SK-N-SH (cell line): ENCODE results near the gene ATP2B2. TPM values are rescaled to one million over a fixed set of nuclear protein-coding genes. Genes with fewer than 3 reads are reported as not detected.

Experiments
- CTCF ChIA-PET: fragments of 300-600, 350-600 bp; formaldehyde crosslinking; extraction: SDS; loops from one replicate; lab custom pipeline; 2021; lab: Yijun Ruan, JAX
- POLR2A ChIA-PET: fragments of 350-600 bp; sonication (Branson Sonifier 250); formaldehyde crosslinking; extraction: SDS; loops from one replicate; lab custom pipeline; 2020; ENCODE audit warnings: antibody characterized with exemption, inconsistent platforms; lab: Yijun Ruan, JAX
- DNase-seq: peaks from one replicate; pipeline ENCODE4 v3.0.0; 2012
- H2AFZ ChIP-seq: fragments of 200-600 bp; sonication (generic); 2 replicates; pipeline ENCODE4 v1.8.1; 2016; ENCODE audit warnings: antibody characterized with exemption, mild to moderate bottlenecking, low read depth
- H3F3A ChIP-seq: fragments of 200-600 bp; sonication (generic); replicated peaks from 2 replicates; pipeline ENCODE3; 2016; ENCODE audit warnings: antibody characterized with exemption, mild to moderate bottlenecking; ENCODE audit not compliant: insufficient read depth
- H3K27ac ChIP-seq, 2 experiments: fragments of 200-500 bp in 1 of 2; fragments of 200-600 bp in 1 of 2; sonication (Bioruptor generic) in 1 of 2; sonication (generic), shearing (Covaris generic) in 1 of 2; 2 replicates each; pipeline versions ENCODE4 v1.5.1 to v1.6.1; 2014 to 2016; ENCODE audit warnings: low read depth in 2 of 2, inconsistent platforms in 1 of 2, low read length in 1 of 2, mild to moderate bottlenecking in 1 of 2, mixed read lengths in 1 of 2
- H3K27me3 ChIP-seq: fragments of 200-600 bp; sonication (generic), shearing (Covaris generic); 2 replicates; pipeline ENCODE4 v1.6.1; 2016; ENCODE audit warnings: mixed run types; ENCODE audit not compliant: insufficient read depth
- H3K36me3 ChIP-seq, 2 experiments: fragments of 200-500 bp in 1 of 2; fragments of 200-600 bp in 1 of 2; sonication (Bioruptor generic) in 1 of 2; sonication (generic) in 1 of 2; replicated peaks in 1 of 2; 2 replicates each; pipeline versions ENCODE3 to v1.5.1; 2014 to 2016; ENCODE audit warnings: low read length in 1 of 2, mild to moderate bottlenecking in 1 of 2; ENCODE audit not compliant: insufficient read depth in 2 of 2, control insufficient read depth in 1 of 2
- H3K4me1 ChIP-seq, 2 experiments: fragments of 200-500 bp in 1 of 2; fragments of 200-600 bp in 1 of 2; sonication (Bioruptor generic) in 1 of 2; sonication (generic), shearing (Covaris generic) in 1 of 2; 2 replicates each; pipeline versions ENCODE4 v1.5.1 to v1.6.1; 2014 to 2016; ENCODE audit warnings: low read depth in 1 of 2, low read length in 1 of 2, mixed run types in 1 of 2; ENCODE audit not compliant: insufficient read depth in 2 of 2, control insufficient read depth in 1 of 2
- H3K4me2 ChIP-seq: fragments of 200-600 bp; sonication (generic), shearing (Covaris generic); 2 replicates; pipeline ENCODE4 v1.6.1; 2017; ENCODE audit warnings: mixed run types
- H3K4me3 ChIP-seq, 2 experiments: fragments of 200-500 bp in 1 of 2; fragments of 200-600 bp in 1 of 2; sonication (Bioruptor generic) in 1 of 2; sonication (generic), shearing (Covaris generic) in 1 of 2; 2 replicates each; pipeline versions ENCODE4 v1.5.1 to v1.8.1; 2014 to 2016; ENCODE audit warnings: low read depth in 2 of 2, inconsistent platforms in 1 of 2, low read length in 1 of 2, mild to moderate bottlenecking in 1 of 2, mixed read lengths in 1 of 2, moderate library complexity in 1 of 2
- H3K79me2 ChIP-seq: fragments of 200-600 bp; sonication (generic); 2 replicates; pipeline ENCODE4 v1.8.1; 2017; ENCODE audit warnings: mild to moderate bottlenecking; ENCODE audit not compliant: insufficient read depth
- H3K9ac ChIP-seq: fragments of 200-600 bp; sonication (generic); 2 replicates; pipeline ENCODE4 v1.6.1; 2017; ENCODE audit warnings: mixed run types
- H3K9me2 ChIP-seq: fragments of 200-600 bp; sonication (generic); 2 replicates; pipeline ENCODE4 v1.6.1; 2017; ENCODE audit warnings: mixed run types
- H3K9me3 ChIP-seq: fragments of 200-600 bp; sonication (generic); 2 replicates; pipeline ENCODE4 v1.6.1; 2017; ENCODE audit warnings: mixed run types, mild to moderate bottlenecking, moderate library complexity
- H4K20me1 ChIP-seq: fragments of 200-600 bp; sonication (generic); 2 replicates; pipeline ENCODE4 v1.6.1; 2017; ENCODE audit warnings: mild to moderate bottlenecking, mixed run types; ENCODE audit not compliant: insufficient read depth
- CHD2 ChIP-seq: fragments of 150-350 bp; IDR thresholded peaks from 2 replicates; pipeline ENCODE4 v1.6.1; 2018; ENCODE audit warnings: low read length; ENCODE audit not compliant: partially characterized antibody
- CTCF ChIP-seq: fragments of 200-600 bp; sonication (generic); IDR thresholded peaks from 2 replicates; pipeline ENCODE4 v1.6.1; 2017; ENCODE audit warnings: antibody characterized with exemption, mild to moderate bottlenecking, moderate library complexity
- ELF1 ChIP-seq: IDR thresholded peaks from 2 replicates; pipeline ENCODE4 v1.4.0; 2012
- EP300 ChIP-seq, 2 experiments: IDR thresholded peaks; 2 replicates each; pipeline versions ENCODE4 v1.4.0 to v1.6.1; 2012; ENCODE audit warnings: borderline replicate concordance in 1 of 2, low read depth in 1 of 2, low read length in 1 of 2
- EZH2phosphoT487 ChIP-seq: fragments of 200-600 bp; sonication (generic); IDR thresholded peaks from 2 replicates; pipeline ENCODE4 v1.6.1; 2017; ENCODE audit warnings: low read depth, mixed run types, mild to moderate bottlenecking, antibody characterized with exemption, moderate library complexity, borderline replicate concordance
- FOXJ3 ChIP-seq: sonication (generic); formaldehyde crosslinking; IDR thresholded peaks from 2 replicates; pipeline ENCODE4 v1.5.1; 2020; ENCODE audit warnings: mild to moderate bottlenecking, missing genetic modification reagents
- GABPA ChIP-seq: IDR thresholded peaks from 2 replicates; pipeline ENCODE4 v1.4.0; 2012; ENCODE audit warnings: low read depth, mild to moderate bottlenecking
- GATA2 ChIP-seq: sonication (generic); formaldehyde crosslinking; IDR thresholded peaks from 2 replicates; pipeline ENCODE4 v1.5.0; 2020; ENCODE audit warnings: mild to moderate bottlenecking, missing genetic modification reagents
- IRF3 ChIP-seq: fragments of 150-350 bp; IDR thresholded peaks from 2 replicates; pipeline ENCODE4 v1.6.1; 2016; ENCODE audit warnings: mild to moderate bottlenecking, low read depth, low read length
- MAX ChIP-seq: IDR thresholded peaks from 2 replicates; pipeline ENCODE4 v1.4.0; 2012; ENCODE audit warnings: low read depth
- MEF2A ChIP-seq: IDR thresholded peaks from 2 replicates; pipeline ENCODE4 v1.4.0; 2012; ENCODE audit warnings: low read depth, borderline replicate concordance
- NRF1 ChIP-seq: IDR thresholded peaks from 2 replicates; pipeline ENCODE4 v1.6.1; 2012; ENCODE audit warnings: low read depth, mild to moderate bottlenecking, low read length
- PBX3 ChIP-seq: IDR thresholded peaks from 2 replicates; pipeline ENCODE4; 2012
- RCOR1 ChIP-seq: fragments of 150-350 bp; IDR thresholded peaks from 2 replicates; pipeline ENCODE4 v1.6.1; 2017; ENCODE audit warnings: antibody characterized with exemption, low read length
- REST ChIP-seq: IDR thresholded peaks from 2 replicates; pipeline ENCODE4 v1.6.1; 2012; ENCODE audit warnings: mild to moderate bottlenecking, low read depth, low read length, moderate library complexity
- RFX5 ChIP-seq: IDR thresholded peaks from 2 replicates; pipeline ENCODE4 v1.6.1; 2012; ENCODE audit warnings: mild to moderate bottlenecking, improper control_type of control experiment, low read length
- SIN3A ChIP-seq: IDR thresholded peaks from 2 replicates; pipeline ENCODE4 v1.6.1; 2012; ENCODE audit warnings: low read depth, mild to moderate bottlenecking, low read length, moderate library complexity, borderline replicate concordance
- USF1 ChIP-seq: IDR thresholded peaks from 2 replicates; pipeline ENCODE4 v1.4.0; 2012; ENCODE audit warnings: low read depth, borderline replicate concordance
- USF2 ChIP-seq: fragments of 150-350 bp; IDR thresholded peaks from 2 replicates; pipeline ENCODE4 v1.6.1; 2017; ENCODE audit warnings: antibody characterized with exemption, low read length, low read depth, borderline replicate concordance
- WGBS: methylation state at CpG from one replicate; pipeline ENCODE4 v1.1.6; 2017; ENCODE audit warnings: low lambda C conversion rate; 5-methylcytosine and 5-hydroxymethylcytosine counted together
- polyA plus RNA-seq, 3 experiments: library from polyadenylated mRNA; depleted of rRNA; stranded (reverse); fragments of >200 nt; gene quantifications; 2 replicates each; pipeline ENCODE4 v1.2.3, GENCODE V29; 2012

ATP2B2 gene
- polyA plus RNA-seq, 1 of the 3 experiments (the other 2 are of a cell fraction): 0.15 TPM

- H3K9ac ChIP-seq: no peak overlapping the region
- ChIA-PET POLR2A (no interaction called here), CTCF (no interaction called here)
- no peak for DNase-seq
- 23% methylated on average over 7 of the region's 10 CpGs for WGBS
- no peak overlapping the region for H3K27ac ChIP-seq
- H3K27me3 ChIP-seq: no peaks in the 10 kb centered on the region; the same call in 1 of the 2 replicates
- no peaks in the 10 kb centered on the region for H3K36me3 ChIP-seq
- no peaks in the 10 kb centered on the region for H3K9me2 ChIP-seq
- H3K79me2 ChIP-seq: no peaks in the 10 kb centered on the region
- no peaks in the 10 kb centered on the region for H4K20me1 ChIP-seq
- no peaks in the 10 kb centered on the region for H3K9me3 ChIP-seq
- no peak overlapping the region for H3K4me3 ChIP-seq
- TF ChIP-seq GABPA (no peak), MAX (no peak), RFX5 (no peak), IRF3 (no peak), REST (no peak), USF1 (no peak), RCOR1 (no peak), GATA2 (no peak), SIN3A (no peak), EZH2phosphoT487 (no peak), NRF1 (no peak), ELF1 (no peak), FOXJ3 (CRISPR knock-in tag) (no peak), EP300 (IDR thresholded peaks at IDR 0.05; ENCODE audit: borderline replicate concordance in 1 of 2, low read depth in 1 of 2, low read length in 1 of 2) (no peak), MEF2A (no peak), CTCF (no peak), USF2 (no peak), CHD2 (no peak), PBX3 (no peak)
- H2AFZ ChIP-seq: no peak overlapping the region
- H3F3A ChIP-seq: no peaks in the 10 kb centered on the region
- H3K4me2 ChIP-seq: no peak overlapping the region
- peaks cover 0 to 17% of the 10 kb centered on the region in 2 experiments; a peak in 1 of 4 replicates for H3K4me1 ChIP-seq
Measured at GRCh38 chr3:10444110-10444429, 61.3 kb downstream of the ATP2B2 start.
